MCF 10A (cell line): ENCODE data around the gene FBF1. TPM values are rescaled to one million over a fixed set of nuclear protein-coding genes. Genes with fewer than 3 reads are reported as not detected.

Experiments
- BruUV-seq: library from RNA; stranded (reverse); fragments of 400-500 nt; replicated peaks from 2 replicates; lab custom pipeline; 2021; lab: Mats Ljungman, UMichigan
- CTCF ChIA-PET: fragments of 300-600 bp; sonication (Branson Sonifier 250); formaldehyde crosslinking; extraction: SDS; loops from one replicate; lab custom pipeline; 2021; ENCODE audit warnings: antibody characterized with exemption, inconsistent platforms; lab: Yijun Ruan, JAX
- POLR2A ChIA-PET: fragments of 300-600, 350-650 bp; sonication (Branson Sonifier 250); formaldehyde crosslinking; extraction: SDS; loops from one replicate; lab custom pipeline; 2020; ENCODE audit warnings: antibody characterized with exemption, inconsistent platforms; lab: Yijun Ruan, JAX
- DNase-seq: peaks from one replicate; pipeline ENCODE4 v3.0.0-alpha.2; 2018; ENCODE audit not compliant: unreplicated experiment
- H3K27ac Mint-ChIP-seq: one replicate; pipeline ENCODE4 v1.8.0; 2022; ENCODE audit warnings: mild to moderate bottlenecking, low read depth, mixed read lengths; ENCODE audit not compliant: unreplicated experiment
- H3K27me3 Mint-ChIP-seq: one replicate; pipeline ENCODE4 v1.8.0; 2022; ENCODE audit warnings: mixed read lengths; ENCODE audit not compliant: insufficient read depth, unreplicated experiment
- H3K36me3 Mint-ChIP-seq: one replicate; pipeline ENCODE4 v1.8.0; 2022; ENCODE audit warnings: mild to moderate bottlenecking, moderate library complexity, mixed read lengths; ENCODE audit not compliant: insufficient read depth, unreplicated experiment
- H3K4me1 Mint-ChIP-seq: one replicate; pipeline ENCODE4 v1.8.0; 2022; ENCODE audit warnings: mixed read lengths; ENCODE audit not compliant: insufficient read depth, unreplicated experiment
- H3K4me3 Mint-ChIP-seq: one replicate; pipeline ENCODE4 v1.8.0; 2022; ENCODE audit warnings: mild to moderate bottlenecking, moderate library complexity, mixed read lengths; ENCODE audit not compliant: unreplicated experiment
- H3K9me3 Mint-ChIP-seq: one replicate; pipeline ENCODE4 v1.8.0; 2022; ENCODE audit warnings: mixed read lengths; ENCODE audit not compliant: unreplicated experiment
- intact Hi-C: fragments of 100-400 bp; cut with micrococcal nuclease; formaldehyde crosslinking; loops from 2 replicates; pipeline ENCODE4 v1.14.1; 2022
- total RNA-seq: library from RNA; stranded (reverse); gene quantifications from 2 replicates; pipeline ENCODE4 v1.2.3, GENCODE V29; 2022
- TF ChIP-seq, protein P1 (sequence below): fragments of 200-600 bp; IDR thresholded peaks from one replicate; pipeline ENCODE4 v1.8.0; 2022; ENCODE audit warnings: antibody characterized with exemption, mild to moderate bottlenecking; ENCODE audit not compliant: unreplicated experiment

FBF1 gene
- total RNA-seq, 1 experiment from 2014 or later: 14.0 TPM

- no peaks in the 10 kb centered on the region for H3K9me3 Mint-ChIP-seq
- DNase-seq: no peak
- CTCF ChIA-PET: interaction anchor here (0.6 to 0.8 kb wide), 2 partner anchors 16 to 1131 kb away, joined by 4 read pairs; partner anchors contain the start of gene MRPL38
- no peaks in the 10 kb centered on the region for H3K27me3 Mint-ChIP-seq
- intact Hi-C loops: no loop called here
- no peaks in the 10 kb centered on the region for H3K4me1 Mint-ChIP-seq
- TF ChIP-seq, protein P1, sequence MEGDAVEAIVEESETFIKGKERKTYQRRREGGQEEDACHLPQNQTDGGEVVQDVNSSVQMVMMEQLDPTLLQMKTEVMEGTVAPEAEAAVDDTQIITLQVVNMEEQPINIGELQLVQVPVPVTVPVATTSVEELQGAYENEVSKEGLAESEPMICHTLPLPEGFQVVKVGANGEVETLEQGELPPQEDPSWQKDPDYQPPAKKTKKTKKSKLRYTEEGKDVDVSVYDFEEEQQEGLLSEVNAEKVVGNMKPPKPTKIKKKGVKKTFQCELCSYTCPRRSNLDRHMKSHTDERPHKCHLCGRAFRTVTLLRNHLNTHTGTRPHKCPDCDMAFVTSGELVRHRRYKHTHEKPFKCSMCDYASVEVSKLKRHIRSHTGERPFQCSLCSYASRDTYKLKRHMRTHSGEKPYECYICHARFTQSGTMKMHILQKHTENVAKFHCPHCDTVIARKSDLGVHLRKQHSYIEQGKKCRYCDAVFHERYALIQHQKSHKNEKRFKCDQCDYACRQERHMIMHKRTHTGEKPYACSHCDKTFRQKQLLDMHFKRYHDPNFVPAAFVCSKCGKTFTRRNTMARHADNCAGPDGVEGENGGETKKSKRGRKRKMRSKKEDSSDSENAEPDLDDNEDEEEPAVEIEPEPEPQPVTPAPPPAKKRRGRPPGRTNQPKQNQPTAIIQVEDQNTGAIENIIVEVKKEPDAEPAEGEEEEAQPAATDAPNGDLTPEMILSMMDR: no peak
- H3K4me3 Mint-ChIP-seq: no peak overlapping the region
- POLR2A ChIA-PET: no interaction called here
- BruUV-seq: no TSS peak
- peaks cover 20% of the 10 kb centered on the region for H3K36me3 Mint-ChIP-seq
- no peak overlapping the region for H3K27ac Mint-ChIP-seq
These were observed 19.2 kb downstream of the FBF1 start for GRCh38 chr17:75921596-75921995.

- no peak for DNase-seq
- TF ChIP-seq, protein P1: no peak
- POLR2A ChIA-PET: interaction anchor here (0.6 to 1.3 kb wide), 4 partner anchors 10 to 933 kb away, joined by 3 to 4 read pairs (median 4); partner anchors contain the start of gene CDR2L
- intact Hi-C loops: no loop called here
- Mint-ChIP-seq H3K36me3 (peaks cover 20% of the 10 kb centered on the region), H3K4me1 (no peaks in the 10 kb centered on the region), H3K27me3 (no peaks in the 10 kb centered on the region), H3K9me3 (no peaks in the 10 kb centered on the region), H3K4me3 (no peak overlapping the region), H3K27ac (no peak overlapping the region)
- no TSS peak for BruUV-seq
- CTCF ChIA-PET: interaction anchor here (0.6 to 2.0 kb wide), 2 partner anchors 16 to 85 kb away, joined by 3 to 8 read pairs; no protein-coding TSS in a partner anchor
These were observed 20.7 kb downstream of the FBF1 start for GRCh38 chr17:75920045-75920560.

DNA sequence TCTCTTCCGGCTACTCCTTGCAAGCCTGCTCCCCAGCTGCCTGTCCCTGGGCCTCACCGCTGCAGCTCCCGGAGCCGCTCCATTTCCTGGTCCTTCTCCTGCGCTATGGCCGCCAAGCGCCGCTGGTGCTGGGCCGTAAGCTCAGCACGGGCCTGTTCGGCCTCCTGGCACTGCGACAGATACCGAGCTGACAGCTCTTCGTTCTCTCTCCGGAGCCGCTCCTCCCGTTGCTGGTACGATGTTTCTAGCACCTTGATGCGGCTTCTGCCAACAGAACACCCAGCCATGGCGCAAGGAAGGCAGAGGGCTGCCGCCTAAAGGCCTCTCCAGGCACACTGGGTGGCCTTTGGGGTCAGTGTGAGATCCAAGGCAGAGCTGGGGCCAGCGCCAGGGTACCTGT lies 21.2 kb downstream of the FBF1 start:
- no peak for DNase-seq

GRCh38 chr17:75917917-75918445 lies 22.9 kb downstream of the FBF1 start:
- Mint-ChIP-seq H3K27ac (no peak overlapping the region), H3K4me1 (no peaks in the 10 kb centered on the region), H3K9me3 (no peaks in the 10 kb centered on the region), H3K4me3 (no peak overlapping the region), H3K36me3 (peaks cover 20% of the 10 kb centered on the region), H3K27me3 (no peaks in the 10 kb centered on the region)
- no peak for DNase-seq
- ChIA-PET POLR2A (interaction anchor here (1.2 kb wide), 1 partner anchor 8 kb away, joined by 3 read pairs; no protein-coding TSS in a partner anchor), CTCF (interaction anchor here (0.8 kb wide), 1 partner anchor 59 kb away, joined by 3 read pairs; no protein-coding TSS in a partner anchor)
- TF ChIP-seq, protein P1: no peak
- BruUV-seq: no TSS peak
- intact Hi-C loops: no loop called here

More for the DNA sequence above, 21.2 kb downstream of the FBF1 start:
- H3K9me3 Mint-ChIP-seq: no peaks in the 10 kb centered on the region
- peaks cover 20% of the 10 kb centered on the region for H3K36me3 Mint-ChIP-seq
- intact Hi-C loops: no loop called here
- H3K27me3 Mint-ChIP-seq: no peaks in the 10 kb centered on the region
- no peaks in the 10 kb centered on the region for H3K4me1 Mint-ChIP-seq
- POLR2A ChIA-PET: interaction anchor here (1.2 to 1.3 kb wide), 3 partner anchors 10 to 14 kb away, joined by 3 to 4 read pairs (median 4); no protein-coding TSS in a partner anchor
- CTCF ChIA-PET: interaction anchor here (0.6 to 2.0 kb wide), 2 partner anchors 17 to 86 kb away, joined by 3 to 8 read pairs; no protein-coding TSS in a partner anchor
- no peak overlapping the region for H3K4me3 Mint-ChIP-seq
- no peak overlapping the region for H3K27ac Mint-ChIP-seq
- BruUV-seq: no TSS peak
- TF ChIP-seq, protein P1: no peak
